Body of pancreas (tissue), 4 donors: Measurements from ENCODE around the gene ANKMY1.

Experiments
- CTCF ChIP-seq, 7 experiments: fragments of 450-650 bp in 4 of 7; fragments of 200-600 bp in 3 of 7; sonication (generic) in 3 of 7; IDR thresholded peaks; one replicate each; pipeline ENCODE4 v1.5.1; 2016 to 2019; ENCODE audit warnings: antibody characterized with exemption in 7 of 7
- POLR2A ChIP-seq, 3 donors: fragments of 450-650 bp; IDR thresholded peaks; one replicate each; pipeline ENCODE4 v1.6.1; 2016; ENCODE audit warnings: antibody characterized with exemption in 3 of 3, mild to moderate bottlenecking in 2 of 3

DNA sequence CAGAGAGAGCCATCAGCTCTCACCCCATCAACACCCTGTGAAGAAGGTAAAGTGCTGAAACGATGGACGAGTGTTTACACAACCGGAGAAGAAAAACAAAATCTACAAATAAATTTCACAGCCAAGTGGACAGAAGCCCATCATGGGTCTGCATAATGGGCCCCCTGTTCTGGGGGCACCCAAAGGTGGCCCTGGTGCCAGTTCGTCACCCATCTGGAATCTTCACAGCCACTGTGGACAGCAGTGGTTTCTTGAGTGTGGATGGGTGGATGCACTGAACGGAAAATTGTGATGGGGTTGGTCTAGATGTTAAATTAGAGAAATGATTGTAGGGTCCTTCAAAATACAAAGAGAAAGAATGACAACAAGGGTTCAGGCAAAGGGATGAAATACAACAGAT lies 38.8 kb downstream of the ANKMY1 start:
- TF ChIP-seq CTCF (IDR thresholded peaks at IDR 0.05) (no peak), POLR2A (IDR thresholded peaks at IDR 0.05) (no peak)
